ENCODE results near the gene SUFU. TPM values are rescaled to one million over a fixed set of nuclear protein-coding genes. Genes with fewer than 3 reads are reported as not detected.

SUFU gene
- total RNA-seq, 1 donor from 2014 or later = 14.3 TPM

GRCh38 chr10:102610441-102610887, 106.7 kb downstream of the SUFU start:
- no peak for DNase-seq
- H3K4me3 ChIP-seq = no peak overlapping the region
- ATAC-seq = no peak
- TF ChIP-seq CTCF (IDR thresholded peaks at IDR 0.05) = no peak
- H3K9me3 ChIP-seq = no peaks in the 10 kb centered on the region
- no peak overlapping the region for H3K27ac ChIP-seq
- peaks cover 6% of the 10 kb centered on the region for H3K36me3 ChIP-seq
- intact Hi-C loops (cut with DNase I) = no loop called here
- no peaks in the 10 kb centered on the region for H3K27me3 ChIP-seq (ENCODE audit: low read depth)
- H3K4me1 ChIP-seq = peaks cover 46% of the 10 kb centered on the region

- no peak for TF ChIP-seq CTCF (IDR thresholded peaks at IDR 0.05)
- no peak overlapping the region for H3K4me3 ChIP-seq
- H3K9me3 ChIP-seq = no peaks in the 10 kb centered on the region
- H3K27me3 ChIP-seq (ENCODE audit: low read depth) = no peaks in the 10 kb centered on the region
- intact Hi-C loops (cut with DNase I) = no loop called here
- peaks cover 16% of the 10 kb centered on the region for H3K36me3 ChIP-seq
- no peak for ATAC-seq
- H3K27ac ChIP-seq = no peak overlapping the region
- no peak for DNase-seq
- peaks cover 55% of the 10 kb centered on the region for H3K4me1 ChIP-seq
Observed at GRCh38 chr10:102611514-102612087, 107.8 kb downstream of the SUFU start.

GRCh38 chr10:102612964-102613275, 109.1 kb downstream of the SUFU start:
- peaks cover 29% of the 10 kb centered on the region for H3K36me3 ChIP-seq
- peaks cover 68% of the 10 kb centered on the region for H3K4me1 ChIP-seq
- DNase-seq (peak; percentile 29), ATAC-seq (no peak)
- H3K9me3 ChIP-seq = no peaks in the 10 kb centered on the region
- no peaks in the 10 kb centered on the region for H3K27me3 ChIP-seq (ENCODE audit: low read depth)
- H3K4me3 ChIP-seq = no peak overlapping the region
- peak overlapping the region; percentile 71 for H3K27ac ChIP-seq
- TF ChIP-seq CTCF (IDR thresholded peaks at IDR 0.05) = no peak
- intact Hi-C loops (cut with DNase I) = no loop called here

- peak overlapping the region; percentile 71 for H3K27ac ChIP-seq
- intact Hi-C loops (cut with DNase I) = no loop called here
- no peaks in the 10 kb centered on the region for H3K9me3 ChIP-seq
- peaks cover 69% of the 10 kb centered on the region for H3K4me1 ChIP-seq
- peak; percentile 27 for DNase-seq
- no peaks in the 10 kb centered on the region for H3K27me3 ChIP-seq (ENCODE audit: low read depth)
- no peak overlapping the region for H3K4me3 ChIP-seq
- no peak for ATAC-seq
- no peak for TF ChIP-seq CTCF (IDR thresholded peaks at IDR 0.05)
- peaks cover 32% of the 10 kb centered on the region for H3K36me3 ChIP-seq
Observed at GRCh38 chr10:102613286-102613685, 109.5 kb downstream of the SUFU start.

GRCh38 chr10:102613785-102614184, 110.0 kb downstream of the SUFU start:
- ATAC-seq (no peak), DNase-seq (peak; percentile 38)
- Histone ChIP-seq H3K4me1 (peaks cover 69% of the 10 kb centered on the region), H3K4me3 (no peak overlapping the region), H3K27ac (peak overlapping the region; percentile 71), H3K9me3 (no peaks in the 10 kb centered on the region), H3K36me3 (peaks cover 33% of the 10 kb centered on the region), H3K27me3 (ENCODE audit: low read depth) (no peaks in the 10 kb centered on the region)
- intact Hi-C loops (cut with DNase I) = no loop called here
- no peak for TF ChIP-seq CTCF (IDR thresholded peaks at IDR 0.05)
